ENCODE results near the gene LRBA.

LRBA gene

GRCh38 chr4:150720973-150721518 lies 294.0 kb downstream of the LRBA start:
- Histone ChIP-seq H4K20me1 (ENCODE audit: control insufficient read depth, insufficient read depth, low read depth, low read length) (no peaks in the 10 kb centered on the region), H3K79me2 (ENCODE audit: control insufficient read depth, low read length) (no peaks in the 10 kb centered on the region), H3K36me3 (ENCODE audit: control insufficient read depth, low read length) (peaks cover 10% of the 10 kb centered on the region), H3K27ac (ENCODE audit: low read depth, low read length) (no peak overlapping the region), H3K27me3 (ENCODE audit: control insufficient read depth, low read length) (no peaks in the 10 kb centered on the region), H3K9me2 (replicated peaks; ENCODE audit: control insufficient read depth, low read length) (no peaks in the 10 kb centered on the region), H3K4me3 (ENCODE audit: low read length) (no peak overlapping the region), H3F3A (ENCODE audit: control insufficient read depth, insufficient read depth) (no peaks in the 10 kb centered on the region), H3K4me2 (ENCODE audit: low read length) (no peak overlapping the region), H3K9me3 (ENCODE audit: control insufficient read depth, insufficient read depth, low read length) (no peaks in the 10 kb centered on the region), H3K4me1 (ENCODE audit: control insufficient read depth, low read length) (no peaks in the 10 kb centered on the region)
- TF ChIP-seq CTCF (IDR thresholded peaks at IDR 0.05; ENCODE audit: low read depth, low read length, poor library complexity, severe bottlenecking) = no peak
- no peak for TF ChIP-seq EZH2phosphoT487 (IDR thresholded peaks at IDR 0.05; ENCODE audit: borderline replicate concordance, low read length)

- H3K9me2 ChIP-seq (replicated peaks; ENCODE audit: control insufficient read depth, low read length) = no peaks in the 10 kb centered on the region
- no peak overlapping the region for H3K4me3 ChIP-seq (ENCODE audit: low read length)
- H3K79me2 ChIP-seq (ENCODE audit: control insufficient read depth, low read length) = no peaks in the 10 kb centered on the region
- no peaks in the 10 kb centered on the region for H3F3A ChIP-seq (ENCODE audit: control insufficient read depth, insufficient read depth)
- H4K20me1 ChIP-seq (ENCODE audit: control insufficient read depth, insufficient read depth, low read depth, low read length) = no peaks in the 10 kb centered on the region
- H3K4me1 ChIP-seq (ENCODE audit: control insufficient read depth, low read length) = no peaks in the 10 kb centered on the region
- H3K27me3 ChIP-seq (ENCODE audit: control insufficient read depth, low read length) = no peaks in the 10 kb centered on the region
- no peaks in the 10 kb centered on the region for H3K9me3 ChIP-seq (ENCODE audit: control insufficient read depth, insufficient read depth, low read length)
- H3K27ac ChIP-seq (ENCODE audit: low read depth, low read length) = no peak overlapping the region
- TF ChIP-seq CTCF (IDR thresholded peaks at IDR 0.05; ENCODE audit: low read depth, low read length, poor library complexity, severe bottlenecking) (no peak), EZH2phosphoT487 (IDR thresholded peaks at IDR 0.05; ENCODE audit: borderline replicate concordance, low read length) (no peak)
- H3K4me2 ChIP-seq (ENCODE audit: low read length) = no peak overlapping the region
- no peaks in the 10 kb centered on the region for H3K36me3 ChIP-seq (ENCODE audit: control insufficient read depth, low read length)
These were observed 297.1 kb downstream of the LRBA start for GRCh38 chr4:150717952-150718351.

DNA sequence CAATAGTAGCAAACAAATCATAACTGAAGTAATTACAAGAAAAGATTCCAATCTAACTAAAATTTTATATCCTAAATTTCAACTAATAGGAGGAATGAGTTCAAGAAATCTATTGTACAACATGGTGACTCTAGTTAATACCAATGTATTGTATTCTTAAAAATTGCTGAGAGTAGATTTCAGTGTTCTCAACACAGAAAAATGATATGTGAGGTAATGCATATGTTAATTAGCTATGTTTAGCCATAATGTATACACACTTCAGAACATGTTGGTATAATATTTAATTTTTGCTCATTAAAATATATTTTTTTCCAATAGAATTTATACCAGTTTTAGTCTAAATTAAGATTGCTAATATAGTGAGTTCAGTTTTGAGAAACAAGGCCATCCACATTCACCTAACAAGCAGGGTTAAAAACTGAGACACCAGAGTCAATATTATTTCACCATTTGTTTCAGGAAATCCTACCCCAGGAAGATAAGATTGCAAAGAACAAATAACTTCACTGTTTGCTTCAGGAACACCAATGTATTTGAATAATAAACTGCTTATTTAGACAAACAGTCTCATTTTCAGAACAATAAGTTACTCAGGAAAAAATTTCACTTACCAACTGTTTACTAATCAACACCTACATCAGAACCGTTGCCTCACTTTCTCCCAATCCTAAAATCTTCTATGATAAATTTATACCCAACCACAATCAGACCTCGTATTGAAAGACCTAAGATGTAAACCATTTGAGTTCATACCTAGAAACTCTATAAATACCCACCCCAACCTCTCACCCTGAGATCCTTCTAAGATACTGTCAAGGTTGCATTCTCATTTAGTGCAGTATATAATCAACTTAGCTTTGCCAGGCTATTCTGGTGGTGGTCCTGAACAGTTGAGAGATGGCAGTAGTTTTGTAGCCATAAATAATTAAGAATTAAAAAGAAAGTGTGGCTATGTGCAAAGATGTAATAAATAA lies 300.3 kb downstream of the LRBA start:
- no peaks in the 10 kb centered on the region for H3K27me3 ChIP-seq (ENCODE audit: control insufficient read depth, low read length)
- H3K4me2 ChIP-seq (ENCODE audit: low read length) = no peak overlapping the region
- H4K20me1 ChIP-seq (ENCODE audit: control insufficient read depth, insufficient read depth, low read depth, low read length) = no peaks in the 10 kb centered on the region
- no peaks in the 10 kb centered on the region for H3K9me3 ChIP-seq (ENCODE audit: control insufficient read depth, insufficient read depth, low read length)
- no peaks in the 10 kb centered on the region for H3K9me2 ChIP-seq (replicated peaks; ENCODE audit: control insufficient read depth, low read length)
- no peak for TF ChIP-seq EZH2phosphoT487 (IDR thresholded peaks at IDR 0.05; ENCODE audit: borderline replicate concordance, low read length)
- TF ChIP-seq CTCF (IDR thresholded peaks at IDR 0.05; ENCODE audit: low read depth, low read length, poor library complexity, severe bottlenecking) = no peak
- H3K27ac ChIP-seq (ENCODE audit: low read depth, low read length) = no peak overlapping the region
- no peaks in the 10 kb centered on the region for H3K36me3 ChIP-seq (ENCODE audit: control insufficient read depth, low read length)
- H3K79me2 ChIP-seq (ENCODE audit: control insufficient read depth, low read length) = no peaks in the 10 kb centered on the region
- no peak overlapping the region for H3K4me3 ChIP-seq (ENCODE audit: low read length)
- H3F3A ChIP-seq (ENCODE audit: control insufficient read depth, insufficient read depth) = no peaks in the 10 kb centered on the region
- H3K4me1 ChIP-seq (ENCODE audit: control insufficient read depth, low read length) = no peaks in the 10 kb centered on the region
